K562 (cell line): ENCODE results near the gene KCNAB1. TPM values are rescaled to one million over a fixed set of nuclear protein-coding genes. Genes with fewer than 3 reads are reported as not detected.

Experiments used
- ATAC-seq: fragments of 200-7000 bp; cut with Tn5 transposase; 3 replicates; pipeline ENCODE4 v1.9.1; 2020; ENCODE audit warnings: moderate library complexity
- BruUV-seq: library from RNA; stranded (reverse); fragments of 400-500 nt; replicated peaks from 2 replicates; lab custom pipeline; 2021; lab: Mats Ljungman, UMichigan
- CTCF ChIA-PET: fragments of 300-600 bp; formaldehyde crosslinking; extraction: SDS; loops from one replicate; lab custom pipeline; 2021; ENCODE audit warnings: low intra/inter-chr PET ratio; lab: Yijun Ruan, JAX
- POLR2A ChIA-PET: fragments of 300-600, 350-650 bp; sonication (Branson Sonifier 250); formaldehyde crosslinking; extraction: SDS; loops from one replicate; lab custom pipeline; 2021; ENCODE audit warnings: antibody characterized with exemption, inconsistent platforms; lab: Yijun Ruan, JAX
- DNase-seq, 4 experiments: peaks; one replicate each; pipeline versions ENCODE4 v3.0.0 to v3.0.0-alpha.2; 2011 to 2018; ENCODE audit warnings: low spot score in 3 of 4, mixed read lengths in 3 of 4; ENCODE audit errors: extremely low read depth in 1 of 4
- FAIRE-seq: peaks from 2 replicates; lab custom pipeline; 2011; peaks lifted over from hg19 to GRCh38; lab: Jason Lieb, UNC
- H2AFZ ChIP-seq: 2 replicates; pipeline ENCODE4 v1.6.0; 2011; ENCODE audit warnings: low read depth, low read length, control low read depth, inconsistent platforms
- H3K27ac ChIP-seq: fragments of 200-600 bp; 3 replicates; pipeline ENCODE4 v1.8.0; 2011; ENCODE audit warnings: low read depth, mild to moderate bottlenecking, control low read depth, inconsistent platforms, low read length, moderate library complexity, mixed read lengths; ENCODE audit errors: extremely low read depth
- H3K27me3 ChIP-seq, 2 experiments: fragments of 300-600 bp in 1 of 2; 2 replicates in 1 of 2; 3 replicates in 1 of 2; pipeline versions ENCODE4 v1.6.0 to v1.8.0; 2011; ENCODE audit warnings: inconsistent platforms in 2 of 2, low read length in 2 of 2, mild to moderate bottlenecking in 1 of 2, mixed read lengths in 1 of 2, moderate library complexity in 1 of 2; ENCODE audit not compliant: control insufficient read depth in 2 of 2, insufficient read depth in 2 of 2
- H3K36me3 ChIP-seq: fragments of 300-600 bp; 3 replicates; pipeline ENCODE4 v1.8.0; 2011; ENCODE audit warnings: mild to moderate bottlenecking, low read length, inconsistent platforms; ENCODE audit not compliant: control insufficient read depth, insufficient read depth
- H3K4me1 ChIP-seq, 2 experiments: fragments of 200-600 bp in 1 of 2; replicated peaks in 1 of 2; 2 replicates in 1 of 2; 3 replicates in 1 of 2; pipeline versions ENCODE4 v1.5.1 to v1.8.0; 2011; ENCODE audit warnings: inconsistent platforms in 2 of 2, low read length in 2 of 2, mild to moderate bottlenecking in 1 of 2, mixed read lengths in 1 of 2, moderate library complexity in 1 of 2; ENCODE audit not compliant: control insufficient read depth in 2 of 2, insufficient read depth in 2 of 2
- H3K4me2 ChIP-seq: 2 replicates; pipeline ENCODE4 v1.6.1; 2011; ENCODE audit warnings: low read length, control low read depth, inconsistent platforms, mixed read lengths; ENCODE audit not compliant: insufficient read depth
- H3K4me3 ChIP-seq: fragments of 200-600 bp; sonication (generic), shearing (Covaris generic); 2 replicates; pipeline ENCODE4 v1.5.1; 2016; ENCODE audit warnings: control low read depth, inconsistent platforms
- H3K79me2 ChIP-seq: fragments of 200-600 bp; 3 replicates; pipeline ENCODE4 v1.8.0; 2011; ENCODE audit warnings: low read length, inconsistent platforms; ENCODE audit not compliant: control insufficient read depth, insufficient read depth
- H3K9ac ChIP-seq, 2 experiments: 2 replicates each; pipeline versions ENCODE4 v1.6.0 to v1.6.1; 2011; ENCODE audit warnings: low read depth in 2 of 2, low read length in 2 of 2, control low read depth in 1 of 2, inconsistent platforms in 1 of 2, mild to moderate bottlenecking in 1 of 2, mixed read lengths in 1 of 2; ENCODE audit not compliant: insufficient read depth in 1 of 2
- H3K9me1 ChIP-seq: one replicate; pipeline ENCODE4 v1.6.0; 2011; ENCODE audit warnings: inconsistent platforms, mild to moderate bottlenecking, low read length, moderate library complexity; ENCODE audit not compliant: control insufficient read depth, insufficient read depth
- H3K9me3 ChIP-seq: replicated peaks from 2 replicates; pipeline ENCODE4 v1.5.1; 2011; ENCODE audit warnings: low read depth, low read length, inconsistent platforms; ENCODE audit not compliant: control insufficient read depth, insufficient read depth
- H4K20me1 ChIP-seq: replicated peaks from 2 replicates; pipeline ENCODE4 v1.6.1; 2011; ENCODE audit warnings: low read length, inconsistent platforms, mixed read lengths; ENCODE audit not compliant: control insufficient read depth, insufficient read depth
- E2F6 ChIP-seq, 2 experiments: IDR thresholded peaks; 2 replicates each; pipeline ENCODE4 v1.6.1; 2011; ENCODE audit warnings: borderline replicate concordance in 1 of 2, control low read depth in 1 of 2, low read depth in 1 of 2, low read length in 1 of 2, mild to moderate bottlenecking in 1 of 2, mixed read lengths in 1 of 2, moderate library complexity in 1 of 2; ENCODE audit not compliant: insufficient read depth in 1 of 2, insufficient read length in 1 of 2, poor library complexity in 1 of 2, severe bottlenecking in 1 of 2; ENCODE audit errors: extremely low read depth in 1 of 2
- EZH2 ChIP-seq: IDR thresholded peaks from 2 replicates; pipeline ENCODE4 v1.6.1; 2012; ENCODE audit warnings: low read depth, mild to moderate bottlenecking, inconsistent platforms, low read length, borderline replicate concordance
- HMBOX1 ChIP-seq: sonication (generic); IDR thresholded peaks from 2 replicates; pipeline ENCODE4 v1.6.1; 2016
- HNRNPLL ChIP-seq: fragments of 200-400 bp; formaldehyde crosslinking; IDR thresholded peaks from 2 replicates; pipeline ENCODE4 v1.6.1; 2017; ENCODE audit warnings: low read length, low read depth, mild to moderate bottlenecking; ENCODE audit not compliant: poor library complexity, severe bottlenecking
- ILF3 ChIP-seq: fragments of 450-650 bp; IDR thresholded peaks from 2 replicates; pipeline ENCODE4 v1.6.1; 2018; ENCODE audit warnings: antibody characterized with exemption, mild to moderate bottlenecking, moderate library complexity, borderline replicate concordance
- KDM4B ChIP-seq, 2 experiments: fragments of 450-650 bp in 1 of 2; sonication (generic) in 1 of 2; IDR thresholded peaks; 2 replicates each; pipeline ENCODE4 v1.6.1; 2016 to 2017; ENCODE audit warnings: borderline replicate concordance in 2 of 2, antibody characterized with exemption in 1 of 2, low read depth in 1 of 2, mild to moderate bottlenecking in 1 of 2
- POLR3G ChIP-seq: IDR thresholded peaks from 2 replicates; pipeline ENCODE4 v1.6.1; 2011; ENCODE audit not compliant: insufficient read length, insufficient replicate concordance; ENCODE audit errors: extremely low read depth
- RBFOX2 ChIP-seq: fragments of 200-400 bp; formaldehyde crosslinking; IDR thresholded peaks from 2 replicates; pipeline ENCODE4 v1.6.1; 2017; ENCODE audit warnings: low read depth, mild to moderate bottlenecking, low read length, moderate library complexity
- SNRNP70 ChIP-seq: fragments of 200-400 bp; formaldehyde crosslinking; optimal IDR thresholded peaks from 2 replicates; pipeline ENCODE3; 2017; ENCODE audit warnings: low read depth, low read length
- SUPT5H ChIP-seq: fragments of 450-650 bp; IDR thresholded peaks from 2 replicates; pipeline ENCODE4 v1.6.1; 2016
- THAP12 ChIP-seq: fragments of 250-450 bp; sonication (Bioruptor Pico); IDR thresholded peaks from 2 replicates; pipeline ENCODE4 v1.9.0; 2021; ENCODE audit warnings: mild to moderate bottlenecking, inconsistent platforms
- ZBTB7A ChIP-seq: IDR thresholded peaks from 2 replicates; pipeline ENCODE4 v1.6.1; 2011; ENCODE audit warnings: low read depth, mild to moderate bottlenecking, low read length, moderate library complexity, borderline replicate concordance; ENCODE audit not compliant: control insufficient read depth
- ZNF280A ChIP-seq: fragments of 450-650 bp; IDR thresholded peaks from 2 replicates; pipeline ENCODE4 v1.6.1; 2018; ENCODE audit warnings: mild to moderate bottlenecking, low read depth; ENCODE audit not compliant: partially characterized antibody
- ZNF740 ChIP-seq, 3 experiments: fragments of 200-800 bp in 1 of 3; sonication (Bioruptor generic) in 1 of 3; sonication (generic) in 1 of 3; formaldehyde crosslinking in 1 of 3; IDR thresholded peaks; 2 replicates each; pipeline versions ENCODE4 v1.6.1 to v1.8.0; 2016 to 2022; ENCODE audit warnings: mild to moderate bottlenecking in 2 of 3, missing compliant biosample characterization in 2 of 3, missing genetic modification characterization in 2 of 3, missing genetic modification reagents in 1 of 3
- WGBS: fragments of 100-300 bp; shearing (Covaris generic); methylation state at CpG from one replicate; pipeline ENCODE4 v1.1.6; 2016; ENCODE audit warnings: low coverage, mixed read lengths; ENCODE audit not compliant: insufficient coverage; ENCODE audit errors: missing lambda C conversion rate; 5-methylcytosine and 5-hydroxymethylcytosine counted together
- in situ Hi-C: fragments of 300-500 bp; cut with MboI; formaldehyde crosslinking; loops from 4 replicates; pipeline ENCODE4 v1.15.0; 2018; ENCODE audit warnings: inconsistent platforms, mixed read lengths
- intact Hi-C: fragments of 100-400 bp; cut with micrococcal nuclease; formaldehyde crosslinking; loops from 2 replicates; pipeline ENCODE4 v1.14.2; 2022
- polyA plus RNA-seq, 8 experiments: library from polyadenylated mRNA; depleted of rRNA in 4 of 8; stranded (reverse) in 5 of 8; unstranded in 3 of 8; fragments of >200 nt; fragmentation: Nextera tagmentation in 2 of 8; fragmentation: Illumina TruSeq in 1 of 8; extraction: Ambion mirVana in 2 of 8; extraction: Trizol in 1 of 8; gene quantifications; 2 replicates each; pipeline versions ENCODE4 v1.2.1 to v1.2.3, GENCODE V29; 2011 to 2014; ENCODE audit warnings: inconsistent platforms in 1 of 8, missing spikeins in 1 of 8
- total RNA-seq, 7 experiments: library from RNA; depleted of rRNA in 6 of 7; stranded (reverse); fragments of >200 nt in 6 of 7; fragmentation: Illumina TruSeq in 2 of 7; extraction: Trizol in 2 of 7; gene quantifications; 2 replicates each; pipeline versions ENCODE4 v1.2.1 to v1.2.3, GENCODE V29; 2011 to 2021; ENCODE audit warnings: low replicate concordance in 1 of 7

Gene KCNAB1
- total and polyA plus RNA-seq, 9 of the 15 experiments (the other 6 are each of a cell fraction or from before 2014, with no cell fraction given) = 0.14 to 1.2 (median 0.51) TPM

GRCh38 chr3:156479604-156480003, 359.2 kb downstream of the KCNAB1 start:
- no peak for FAIRE-seq
- no peak for ATAC-seq
- Histone ChIP-seq H2AFZ (no peak overlapping the region), H3K9ac (no peak overlapping the region), H3K9me1 (no peaks in the 10 kb centered on the region), H3K9me3 (no peaks in the 10 kb centered on the region), H3K4me3 (no peak overlapping the region), H3K4me1 (peaks cover 0 to 25% of the 10 kb centered on the region in 2 experiments; a peak in 3 of 5 replicates), H3K36me3 (no peaks in the 10 kb centered on the region), H4K20me1 (no peaks in the 10 kb centered on the region), H3K27ac (no peak overlapping the region), H3K4me2 (no peak overlapping the region), H3K27me3 (no peaks in the 10 kb centered on the region), H3K79me2 (no peaks in the 10 kb centered on the region)
- no peak for DNase-seq
- in situ Hi-C loops (no loop called here), intact Hi-C loops (no loop called here)
- WGBS = 33% methylated on average over 1 of the region's 1 CpG
- ChIA-PET POLR2A (interaction anchor here (0.6 kb wide), 1 partner anchor 21 kb away, joined by 4 read pairs; no protein-coding TSS in a partner anchor), CTCF (no interaction called here)
- no peak for TF ChIP-seq ZBTB7A
- no peak for TF ChIP-seq ZNF740 (CRISPR knock-in tag; IDR thresholded peaks at IDR 0.05)
- TF ChIP-seq ZNF740 (tag; IDR thresholded peaks at IDR 0.05) = no peak
- no peak for TF ChIP-seq HMBOX1
- no peak for TF ChIP-seq KDM4B (IDR thresholded peaks at IDR 0.05; ENCODE audit: borderline replicate concordance in 2 of 2, low read depth in 1 of 2)
- TF ChIP-seq EZH2 = no peak
- TF ChIP-seq ILF3 = no peak
- no peak for TF ChIP-seq THAP12
- no peak for TF ChIP-seq RBFOX2
- no peak for TF ChIP-seq E2F6 (IDR thresholded peaks at IDR 0.05; ENCODE audit: borderline replicate concordance in 1 of 2, extremely low read depth in 1 of 2, insufficient read depth in 1 of 2, insufficient read length in 1 of 2, low read depth in 1 of 2, low read length in 1 of 2, poor library complexity in 1 of 2, severe bottlenecking in 1 of 2)
- no peak for TF ChIP-seq ZNF280A
- TF ChIP-seq POLR3G = no peak
- TF ChIP-seq HNRNPLL = no peak
- TF ChIP-seq SNRNP70 = no peak
- no peak for TF ChIP-seq SUPT5H
- BruUV-seq = no TSS peak
